Ovary (tissue), 3 donors: ENCODE measurements around the gene KIF23.

ENCODE experiments used
- EP300 ChIP-seq: sonication (generic); formaldehyde crosslinking; IDR thresholded peaks from one replicate; pipeline ENCODE4 v1.6.1; 2017; ENCODE audit warnings: antibody characterized with exemption
- POLR2A ChIP-seq: fragments of 450-650 bp; IDR thresholded peaks from one replicate; pipeline ENCODE4 v1.6.1; 2017; ENCODE audit warnings: antibody characterized with exemption, mild to moderate bottlenecking, moderate library complexity
- TF ChIP-seq, protein P1 (sequence below), 3 donors: fragments of 450-650 bp in 2 of 3; fragments of 200-600 bp in 1 of 3; IDR thresholded peaks; one replicate each; pipeline versions ENCODE4 v1.5.1 to v1.8.0; 2016 to 2022; ENCODE audit warnings: antibody characterized with exemption in 3 of 3, mild to moderate bottlenecking in 1 of 3
- donor health status: DM: no; HTN: no; CAD: no.

DNA sequence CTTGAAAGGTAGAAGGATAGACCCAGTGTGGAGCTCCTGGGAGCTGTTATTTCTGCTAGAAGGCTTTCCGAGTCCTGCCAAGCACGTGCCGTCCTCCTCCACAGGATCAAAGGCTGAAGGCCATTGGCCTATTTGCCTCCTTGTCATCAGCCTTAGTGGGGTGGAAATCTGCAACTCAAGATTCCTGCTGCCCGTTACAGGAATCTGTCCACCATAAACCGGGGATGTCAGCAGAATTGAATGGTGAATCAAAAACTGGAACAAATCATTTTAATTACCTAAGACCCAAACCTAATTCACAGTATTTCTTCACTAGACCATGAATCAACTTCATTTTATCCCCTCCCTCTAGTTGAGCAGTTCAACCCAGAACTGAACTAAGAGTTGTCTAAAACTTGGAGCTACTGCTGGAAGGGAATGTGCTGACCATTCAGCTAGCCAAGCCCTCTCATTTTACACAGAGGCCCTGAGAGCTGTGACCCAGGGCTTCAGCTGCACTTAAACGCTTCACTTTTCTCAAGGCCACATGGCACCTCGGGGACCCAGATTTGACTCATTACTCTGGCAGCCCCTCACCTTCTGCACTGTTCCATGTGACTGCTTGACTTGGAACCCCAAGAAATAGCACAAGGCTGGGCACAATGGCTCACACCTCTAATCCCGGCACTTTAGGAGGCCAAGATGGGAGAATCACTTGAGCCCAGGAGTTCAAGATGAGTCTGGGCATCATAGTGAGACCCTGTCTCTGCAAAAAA, 36.8 kb upstream of the KIF23 start:
- no peak for TF ChIP-seq POLR2A
- TF ChIP-seq, protein P1, sequence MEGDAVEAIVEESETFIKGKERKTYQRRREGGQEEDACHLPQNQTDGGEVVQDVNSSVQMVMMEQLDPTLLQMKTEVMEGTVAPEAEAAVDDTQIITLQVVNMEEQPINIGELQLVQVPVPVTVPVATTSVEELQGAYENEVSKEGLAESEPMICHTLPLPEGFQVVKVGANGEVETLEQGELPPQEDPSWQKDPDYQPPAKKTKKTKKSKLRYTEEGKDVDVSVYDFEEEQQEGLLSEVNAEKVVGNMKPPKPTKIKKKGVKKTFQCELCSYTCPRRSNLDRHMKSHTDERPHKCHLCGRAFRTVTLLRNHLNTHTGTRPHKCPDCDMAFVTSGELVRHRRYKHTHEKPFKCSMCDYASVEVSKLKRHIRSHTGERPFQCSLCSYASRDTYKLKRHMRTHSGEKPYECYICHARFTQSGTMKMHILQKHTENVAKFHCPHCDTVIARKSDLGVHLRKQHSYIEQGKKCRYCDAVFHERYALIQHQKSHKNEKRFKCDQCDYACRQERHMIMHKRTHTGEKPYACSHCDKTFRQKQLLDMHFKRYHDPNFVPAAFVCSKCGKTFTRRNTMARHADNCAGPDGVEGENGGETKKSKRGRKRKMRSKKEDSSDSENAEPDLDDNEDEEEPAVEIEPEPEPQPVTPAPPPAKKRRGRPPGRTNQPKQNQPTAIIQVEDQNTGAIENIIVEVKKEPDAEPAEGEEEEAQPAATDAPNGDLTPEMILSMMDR (IDR thresholded peaks at IDR 0.05): no peak
- no peak for TF ChIP-seq EP300
